GM19397 (cell line): ENCODE results near the gene SORL1.

ENCODE experiments used
- ATAC-seq: cut with Tn5 transposase; IDR thresholded peaks from one replicate; pipeline ENCODE4 v1.9.1; 2021; ENCODE audit warnings: mild to moderate bottlenecking, moderate library complexity; ENCODE audit not compliant: unreplicated experiment

SORL1 gene

GRCh38 chr11:121672630-121673487, 220.7 kb downstream of the SORL1 start:
- ATAC-seq = no peak

GRCh38 chr11:121681550-121682268, 229.6 kb downstream of the SORL1 start:
- no peak for ATAC-seq
